SH-SY5Y (cell line): ENCODE measurements around the gene PLCG2.

Experiments
- GATA2 ChIP-seq: IDR thresholded peaks from 2 replicates; pipeline ENCODE4 v1.6.1; 2011; ENCODE audit warnings: mild to moderate bottlenecking, low read depth, low read length
- GATA3 ChIP-seq: IDR thresholded peaks from 2 replicates; pipeline ENCODE4 v1.6.1; 2011; ENCODE audit warnings: low read depth, mild to moderate bottlenecking, low read length, moderate library complexity

DNA sequence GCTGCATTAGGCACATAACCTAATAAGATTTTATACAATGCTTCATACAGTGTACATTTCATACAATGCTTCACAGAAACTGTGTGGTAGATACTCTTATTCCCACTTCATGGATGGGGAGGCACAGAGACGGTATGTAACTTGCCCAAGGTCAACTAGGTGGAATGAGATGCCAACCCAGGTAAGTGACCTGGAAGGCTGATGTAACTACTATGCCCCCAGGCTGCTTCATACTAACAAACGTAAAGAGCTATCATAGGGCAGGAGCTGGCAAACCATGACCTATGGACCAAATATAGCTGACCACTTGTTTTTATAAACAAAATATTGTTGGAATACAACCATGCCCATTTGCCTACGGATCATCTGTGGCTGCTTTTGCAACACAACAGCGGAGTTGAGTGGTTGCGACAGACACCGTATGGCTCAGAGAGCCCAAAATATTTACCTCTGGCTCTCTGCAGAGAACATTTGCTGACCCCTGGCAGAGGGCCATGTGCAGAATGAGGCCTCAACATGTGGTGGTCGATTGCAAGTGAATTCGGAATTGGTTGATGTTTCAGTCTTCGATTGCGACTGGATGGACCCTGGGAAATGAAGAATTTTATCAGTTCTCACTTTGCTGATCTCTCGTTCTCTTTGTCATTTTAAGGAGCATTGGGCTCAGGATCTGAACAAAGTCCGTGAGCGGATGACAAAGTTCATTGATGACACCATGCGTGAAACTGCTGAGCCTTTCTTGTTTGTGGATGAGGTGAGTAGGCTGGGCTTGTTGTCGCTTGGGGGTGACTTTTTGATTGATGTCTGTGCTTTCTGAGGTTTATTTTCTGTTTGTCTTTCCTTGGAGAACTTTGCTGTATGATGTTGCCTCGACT is 109.7 kb downstream of the PLCG2 start:
- TF ChIP-seq GATA2 = no peak
- no peak for TF ChIP-seq GATA3
